Nephron progenitor cell (in vitro differentiated cells): Measurements from ENCODE around the gene SLC25A21.

ENCODE experiments used
- DNase-seq: peaks from one replicate; pipeline ENCODE4 v3.0.0; 2021
- H3K27ac Mint-ChIP-seq: 2 replicates; pipeline ENCODE4 v1.8.0; 2021; ENCODE audit warnings: mild to moderate bottlenecking, moderate library complexity, mixed read lengths
- H3K27me3 Mint-ChIP-seq: 2 replicates; pipeline ENCODE4 v1.8.0; 2021; ENCODE audit warnings: mild to moderate bottlenecking, low read depth, mixed read lengths; ENCODE audit not compliant: poor library complexity
- H3K36me3 Mint-ChIP-seq: 2 replicates; pipeline ENCODE4 v1.8.0; 2021; ENCODE audit warnings: low read depth, mixed read lengths
- H3K4me1 Mint-ChIP-seq: 2 replicates; pipeline ENCODE4 v1.8.0; 2021; ENCODE audit warnings: mixed read lengths
- H3K4me3 Mint-ChIP-seq: 2 replicates; pipeline ENCODE4 v1.8.0; 2021; ENCODE audit warnings: mild to moderate bottlenecking, moderate library complexity, mixed read lengths
- H3K9me3 Mint-ChIP-seq: 2 replicates; pipeline ENCODE4 v1.8.0; 2021; ENCODE audit warnings: mild to moderate bottlenecking, moderate library complexity, mixed read lengths
- TF ChIP-seq, protein P1 (sequence below): fragments of 200-600 bp; sonication (generic); IDR thresholded peaks from 2 replicates; pipeline ENCODE4 v1.5.0; 2021; ENCODE audit warnings: antibody characterized with exemption

SLC25A21 gene

GRCh38 chr14:36857136-36857535 is 315.3 kb downstream of the SLC25A21 start:
- no peak overlapping the region for H3K4me3 Mint-ChIP-seq
- peaks cover 55% of the 10 kb centered on the region for H3K4me1 Mint-ChIP-seq
- DNase-seq = no peak
- H3K27ac Mint-ChIP-seq = no peak overlapping the region
- no peaks in the 10 kb centered on the region for H3K27me3 Mint-ChIP-seq
- TF ChIP-seq, protein P1, sequence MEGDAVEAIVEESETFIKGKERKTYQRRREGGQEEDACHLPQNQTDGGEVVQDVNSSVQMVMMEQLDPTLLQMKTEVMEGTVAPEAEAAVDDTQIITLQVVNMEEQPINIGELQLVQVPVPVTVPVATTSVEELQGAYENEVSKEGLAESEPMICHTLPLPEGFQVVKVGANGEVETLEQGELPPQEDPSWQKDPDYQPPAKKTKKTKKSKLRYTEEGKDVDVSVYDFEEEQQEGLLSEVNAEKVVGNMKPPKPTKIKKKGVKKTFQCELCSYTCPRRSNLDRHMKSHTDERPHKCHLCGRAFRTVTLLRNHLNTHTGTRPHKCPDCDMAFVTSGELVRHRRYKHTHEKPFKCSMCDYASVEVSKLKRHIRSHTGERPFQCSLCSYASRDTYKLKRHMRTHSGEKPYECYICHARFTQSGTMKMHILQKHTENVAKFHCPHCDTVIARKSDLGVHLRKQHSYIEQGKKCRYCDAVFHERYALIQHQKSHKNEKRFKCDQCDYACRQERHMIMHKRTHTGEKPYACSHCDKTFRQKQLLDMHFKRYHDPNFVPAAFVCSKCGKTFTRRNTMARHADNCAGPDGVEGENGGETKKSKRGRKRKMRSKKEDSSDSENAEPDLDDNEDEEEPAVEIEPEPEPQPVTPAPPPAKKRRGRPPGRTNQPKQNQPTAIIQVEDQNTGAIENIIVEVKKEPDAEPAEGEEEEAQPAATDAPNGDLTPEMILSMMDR = no peak
- H3K9me3 Mint-ChIP-seq = no peaks in the 10 kb centered on the region
- H3K36me3 Mint-ChIP-seq = no peaks in the 10 kb centered on the region

DNA sequence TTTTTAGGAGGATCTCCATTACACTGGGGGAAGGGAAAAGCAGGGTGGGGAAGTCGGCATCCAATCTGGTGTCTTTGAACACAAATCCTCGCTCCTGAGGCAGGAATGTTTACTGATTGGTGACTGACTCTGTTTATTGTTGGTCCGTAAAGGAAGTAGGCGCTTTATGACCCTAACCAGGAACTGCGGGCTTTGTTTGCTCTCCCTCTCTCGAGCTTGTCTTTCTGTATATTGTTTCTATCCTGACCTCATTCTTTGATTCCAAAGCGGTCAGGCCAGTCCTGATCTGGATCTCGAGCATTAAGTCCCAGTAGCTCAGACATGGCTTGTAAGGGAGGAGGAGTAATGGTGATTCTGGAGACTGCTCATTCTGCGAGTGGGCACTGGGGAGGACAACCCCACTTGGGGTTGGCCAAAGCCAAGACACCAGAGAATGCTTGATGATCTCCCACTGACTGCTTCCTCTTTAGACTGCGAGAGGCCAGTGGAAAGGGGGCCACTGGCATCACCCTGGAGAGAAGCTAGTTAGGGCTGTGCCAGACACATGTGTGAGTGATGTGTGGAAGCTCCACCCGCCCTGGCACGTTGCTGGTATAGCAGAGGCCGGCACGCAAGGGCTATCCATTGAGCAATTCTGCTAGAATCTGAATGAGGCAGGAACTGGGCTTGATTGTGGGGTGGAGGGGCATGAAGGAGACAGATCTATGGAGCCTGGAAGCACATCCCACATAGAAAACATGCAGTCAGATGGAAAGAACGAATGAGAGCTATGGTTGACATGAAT is 316.1 kb downstream of the SLC25A21 start:
- H3K9me3 Mint-ChIP-seq = no peaks in the 10 kb centered on the region
- peak overlapping the region; percentile 26 for H3K4me3 Mint-ChIP-seq
- H3K27me3 Mint-ChIP-seq = no peaks in the 10 kb centered on the region
- no peaks in the 10 kb centered on the region for H3K36me3 Mint-ChIP-seq
- H3K27ac Mint-ChIP-seq = peak overlapping the region; percentile 94
- TF ChIP-seq, protein P1 = no peak
- H3K4me1 Mint-ChIP-seq = peaks cover 55% of the 10 kb centered on the region
- DNase-seq = no peak

- Mint-ChIP-seq H3K27ac (peak overlapping the region; percentile 78), H3K9me3 (no peaks in the 10 kb centered on the region), H3K27me3 (no peaks in the 10 kb centered on the region), H3K4me1 (peaks cover 55% of the 10 kb centered on the region), H3K36me3 (no peaks in the 10 kb centered on the region), H3K4me3 (no peak overlapping the region)
- no peak for DNase-seq
- TF ChIP-seq, protein P1 = no peak
These were observed 317.0 kb downstream of the SLC25A21 start for GRCh38 chr14:36855396-36855795.

GRCh38 chr14:36852981-36853691 is 319.3 kb downstream of the SLC25A21 start:
- TF ChIP-seq, protein P1 = no peak
- H3K27ac Mint-ChIP-seq = peak overlapping the region; percentile 6
- no peaks in the 10 kb centered on the region for H3K9me3 Mint-ChIP-seq
- H3K4me1 Mint-ChIP-seq = peaks cover 48% of the 10 kb centered on the region
- H3K36me3 Mint-ChIP-seq = no peaks in the 10 kb centered on the region
- H3K27me3 Mint-ChIP-seq = no peaks in the 10 kb centered on the region
- no peak for DNase-seq
- H3K4me3 Mint-ChIP-seq = no peak overlapping the region

- Mint-ChIP-seq H3K4me1 (peaks cover 27% of the 10 kb centered on the region), H3K36me3 (no peaks in the 10 kb centered on the region), H3K27ac (no peak overlapping the region), H3K27me3 (no peaks in the 10 kb centered on the region), H3K4me3 (no peak overlapping the region), H3K9me3 (no peaks in the 10 kb centered on the region)
- DNase-seq = no peak
- TF ChIP-seq, protein P1 = no peak
These were observed 324.2 kb downstream of the SLC25A21 start for GRCh38 chr14:36848213-36848612.
